IgD-negative memory B cell (primary cell): Measurements from ENCODE around the gene GFOD1. TPM values are rescaled to one million over a fixed set of nuclear protein-coding genes. Genes with fewer than 3 reads are reported as not detected.

Experiments used
- H3K27ac Mint-ChIP-seq, 3 donors: one replicate each; pipeline ENCODE4 v1.8.0; 2020 to 2022; ENCODE audit warnings: mild to moderate bottlenecking in 3 of 3, mixed read lengths in 3 of 3, moderate library complexity in 1 of 3
- H3K27me3 Mint-ChIP-seq: one replicate; pipeline ENCODE4 v1.8.0; 2021; ENCODE audit warnings: mixed read lengths
- H3K36me3 Mint-ChIP-seq: one replicate; pipeline ENCODE4 v1.8.0; 2020; ENCODE audit warnings: mild to moderate bottlenecking, mixed read lengths
- H3K4me1 Mint-ChIP-seq, 3 donors: one replicate each; pipeline ENCODE4 v1.8.0; 2020 to 2022; ENCODE audit warnings: mixed read lengths in 3 of 3, mild to moderate bottlenecking in 1 of 3
- H3K4me3 Mint-ChIP-seq, 4 donors: one replicate each; pipeline ENCODE4 v1.8.0; 2020 to 2022; ENCODE audit warnings: mild to moderate bottlenecking in 4 of 4, mixed read lengths in 4 of 4, moderate library complexity in 3 of 4
- H3K9me3 Mint-ChIP-seq, 3 donors: one replicate each; pipeline ENCODE4 v1.8.0; 2020 to 2021; ENCODE audit warnings: mixed read lengths in 3 of 3, mild to moderate bottlenecking in 1 of 3
- polyA plus RNA-seq: library from polyadenylated mRNA; unstranded; fragments of 300-500 nt; fragmentation: Illumina TruSeq; gene quantifications from one replicate; pipeline ENCODE4 v1.2.3, GENCODE V29; 2021

The GFOD1 gene
- polyA plus RNA-seq, 1 donor from 2014 or later = 10.9 TPM

DNA sequence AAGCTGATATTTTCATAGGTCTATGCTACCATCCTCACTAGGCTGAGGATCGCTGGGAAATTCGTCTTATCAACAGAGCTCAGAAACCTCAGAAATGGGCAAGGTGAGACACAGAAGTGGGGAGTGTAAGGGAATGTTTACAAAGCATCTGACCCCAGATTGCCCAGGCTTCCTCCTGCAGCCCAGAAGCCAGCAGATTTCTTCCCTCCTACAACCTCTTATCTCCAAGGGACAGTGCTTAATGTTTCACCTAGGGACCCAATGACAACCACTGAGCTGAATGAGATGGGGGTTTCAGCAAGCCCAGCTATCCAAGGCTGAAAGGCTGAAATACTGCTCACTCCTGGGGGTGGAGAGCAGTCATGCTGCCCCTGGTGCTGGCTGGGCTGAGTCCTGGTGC is 106.6 kb downstream of the GFOD1 start:
- no peak overlapping the region for H3K4me3 Mint-ChIP-seq
- H3K36me3 Mint-ChIP-seq = peaks cover 6% of the 10 kb centered on the region
- H3K9me3 Mint-ChIP-seq = no peaks in the 10 kb centered on the region
- no peaks in the 10 kb centered on the region for H3K27me3 Mint-ChIP-seq
- H3K27ac Mint-ChIP-seq = no peak overlapping the region
- peaks cover 37 to 64% (median 62%) of the 10 kb centered on the region in 3 donors for H3K4me1 Mint-ChIP-seq

DNA sequence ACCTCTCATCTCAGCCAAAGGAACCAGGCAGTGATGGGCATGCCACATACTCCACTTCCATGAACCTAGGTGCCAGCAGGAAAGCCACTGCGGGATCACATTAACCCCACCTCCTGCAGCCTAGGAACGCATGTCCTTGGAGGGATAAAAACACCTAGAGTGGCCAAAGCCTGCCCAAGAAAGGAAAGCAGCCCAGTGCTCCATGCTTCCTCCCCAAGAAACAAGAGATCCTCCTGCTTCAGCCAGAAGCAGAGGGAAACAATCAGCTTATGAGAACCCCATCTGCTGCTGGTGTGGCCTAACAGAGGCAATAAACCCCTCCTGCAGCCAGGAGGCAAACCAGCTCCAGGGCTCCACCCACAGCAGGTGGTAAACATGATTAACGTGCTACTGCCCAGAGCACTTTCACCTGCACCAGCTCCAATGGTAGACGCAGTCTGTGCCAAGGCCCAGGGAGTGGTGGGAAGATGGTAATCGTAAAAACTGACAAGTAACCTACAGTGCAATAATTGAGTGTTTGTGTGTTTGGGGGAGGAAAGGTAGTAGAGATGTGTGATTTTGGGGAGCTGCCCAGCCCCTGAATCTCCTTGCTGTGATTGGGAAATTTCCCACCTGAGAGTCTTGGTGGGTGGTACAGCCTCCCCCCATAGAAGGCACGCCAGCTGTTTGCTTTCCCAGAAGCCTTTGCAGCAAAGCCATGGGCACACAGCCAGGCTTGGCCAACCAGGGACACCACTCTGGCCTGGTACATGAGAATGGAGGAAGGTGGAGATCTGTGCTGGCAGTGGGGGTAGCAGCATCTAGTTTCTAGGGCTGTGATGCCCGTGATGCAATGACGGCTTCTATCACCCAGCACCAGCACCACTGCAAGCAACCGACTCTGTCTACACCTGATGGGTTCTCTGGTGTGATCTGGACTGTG is 108.5 kb downstream of the GFOD1 start:
- peak overlapping the region in 1 of 4 donors; percentile 10 for H3K4me3 Mint-ChIP-seq

DNA sequence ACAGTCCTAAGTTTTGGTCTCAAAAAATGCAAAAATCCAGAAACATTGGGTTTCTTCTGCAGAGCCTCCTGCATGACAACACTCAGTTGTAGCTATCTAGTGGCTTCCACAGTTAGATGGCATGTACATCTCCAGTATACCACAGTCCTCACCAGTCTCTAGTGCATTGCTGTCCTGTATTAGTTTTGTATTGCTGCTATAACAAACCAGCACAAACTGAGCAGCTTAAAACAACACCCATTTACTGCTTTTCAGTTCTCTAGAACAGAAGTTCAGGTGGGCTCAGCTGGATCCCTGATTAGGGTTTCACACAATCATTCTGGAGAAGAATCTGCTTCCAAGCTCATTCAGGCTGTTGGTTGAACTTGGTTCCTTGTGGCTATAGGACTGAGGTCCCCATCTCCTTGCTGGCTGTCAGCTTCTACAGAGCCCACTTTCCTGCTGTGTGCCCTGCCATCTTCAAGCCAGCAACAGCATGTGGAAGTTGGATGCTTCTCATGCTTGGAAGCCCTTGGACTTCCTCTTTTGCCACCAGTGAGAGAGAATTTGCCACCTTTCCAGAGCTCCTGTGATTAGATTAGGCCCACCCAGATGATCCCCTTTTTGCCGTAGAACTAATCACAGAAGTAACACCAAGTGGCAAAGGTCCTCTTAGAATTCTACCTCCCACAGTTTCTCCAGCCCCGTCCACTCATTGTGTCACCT is 110.2 kb downstream of the GFOD1 start:
- H3K4me1 Mint-ChIP-seq = peaks cover 44 to 50% (median 46%) of the 10 kb centered on the region in 3 donors
- peaks cover 3% of the 10 kb centered on the region for H3K36me3 Mint-ChIP-seq
- H3K27ac Mint-ChIP-seq = peak overlapping the region in 1 of 3 donors; percentile 12
- no peak overlapping the region for H3K4me3 Mint-ChIP-seq
- no peaks in the 10 kb centered on the region for H3K9me3 Mint-ChIP-seq
- no peaks in the 10 kb centered on the region for H3K27me3 Mint-ChIP-seq

More for the DNA sequence above, 108.5 kb downstream of the GFOD1 start:
- Mint-ChIP-seq H3K9me3 (no peaks in the 10 kb centered on the region), H3K27me3 (no peaks in the 10 kb centered on the region), H3K4me1 (peaks cover 43 to 60% (median 58%) of the 10 kb centered on the region in 3 donors), H3K36me3 (peaks cover 3% of the 10 kb centered on the region), H3K27ac (peak overlapping the region; percentile 14 to 69 (median 19))

DNA sequence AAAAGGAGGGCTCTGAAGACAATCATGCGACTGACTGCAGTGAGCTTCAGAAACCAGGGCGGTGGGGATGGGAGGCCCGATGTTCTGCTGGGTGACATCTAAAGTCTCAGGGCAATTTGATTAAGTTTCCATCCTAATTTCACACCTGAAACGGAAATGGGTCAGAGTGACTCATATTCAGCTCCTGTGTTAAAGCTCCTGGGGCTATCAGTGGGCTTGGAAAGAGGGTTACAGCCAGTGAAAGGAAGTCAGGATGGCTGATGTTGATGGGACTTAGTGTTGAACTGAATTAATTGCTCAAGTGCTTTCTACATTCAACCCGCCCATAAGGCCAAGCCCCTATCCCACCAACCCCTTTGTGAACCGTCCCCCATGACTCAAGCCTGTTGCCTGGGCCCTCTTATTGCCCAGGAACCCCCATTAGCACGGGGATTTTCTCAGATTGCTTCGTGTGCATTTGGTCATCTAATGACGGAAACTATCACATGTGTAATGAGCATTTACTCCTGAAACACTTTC is 112.0 kb downstream of the GFOD1 start:
- no peaks in the 10 kb centered on the region for H3K9me3 Mint-ChIP-seq
- peaks cover 38 to 46% (median 43%) of the 10 kb centered on the region in 3 donors for H3K4me1 Mint-ChIP-seq
- peaks cover 3% of the 10 kb centered on the region for H3K36me3 Mint-ChIP-seq
- peak overlapping the region in 2 of 4 donors; percentile 42 to 55 for H3K4me3 Mint-ChIP-seq
- H3K27ac Mint-ChIP-seq = peak overlapping the region in 2 of 3 donors; percentile 9 to 79
- no peaks in the 10 kb centered on the region for H3K27me3 Mint-ChIP-seq

DNA sequence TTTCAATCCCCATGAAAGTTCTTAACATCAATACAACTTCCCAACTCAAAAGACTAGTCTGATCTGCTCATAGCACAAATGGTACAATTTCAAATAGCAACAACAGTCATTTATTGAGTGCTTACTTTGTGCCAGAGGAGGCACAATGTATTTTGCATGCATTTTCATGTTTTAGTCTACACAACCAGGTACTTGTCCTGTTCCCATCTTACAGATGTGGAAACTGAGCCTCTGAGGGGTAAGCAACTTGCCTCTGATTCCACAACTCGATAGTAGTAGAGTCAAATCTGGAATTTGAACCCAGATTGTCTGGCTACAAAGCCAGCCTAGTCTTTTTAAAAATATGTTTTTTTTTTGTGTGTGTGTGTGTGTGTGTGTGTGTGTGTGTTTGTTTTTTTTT is 113.5 kb downstream of the GFOD1 start:
- Mint-ChIP-seq H3K27me3 (no peaks in the 10 kb centered on the region), H3K27ac (no peak overlapping the region), H3K4me3 (no peak overlapping the region), H3K4me1 (peaks cover 33 to 50% (median 35%) of the 10 kb centered on the region in 3 donors), H3K9me3 (no peaks in the 10 kb centered on the region), H3K36me3 (peaks cover 3% of the 10 kb centered on the region)

DNA sequence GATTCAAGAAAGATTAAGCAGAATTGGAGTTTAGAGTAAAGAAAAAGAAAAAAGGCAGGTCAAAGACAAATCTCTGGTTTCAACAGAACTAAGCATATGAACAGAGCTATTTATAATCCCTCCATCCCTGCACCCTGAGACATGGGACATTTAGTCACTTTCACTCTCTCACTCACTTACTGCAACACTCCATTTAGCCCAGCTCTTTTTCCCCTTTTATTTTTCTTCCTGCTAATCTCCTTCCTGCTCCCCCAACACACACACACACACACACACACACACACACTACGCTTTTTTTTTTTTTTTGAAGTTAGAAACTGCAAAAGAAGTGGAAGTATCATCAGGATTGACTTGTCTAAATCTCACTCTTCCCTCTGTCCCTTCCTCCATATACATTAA is 113.9 kb downstream of the GFOD1 start:
- H3K27me3 Mint-ChIP-seq = no peaks in the 10 kb centered on the region
- H3K4me1 Mint-ChIP-seq = peaks cover 31 to 54% (median 35%) of the 10 kb centered on the region in 3 donors
- no peak overlapping the region for H3K27ac Mint-ChIP-seq
- no peak overlapping the region for H3K4me3 Mint-ChIP-seq
- peaks cover 3% of the 10 kb centered on the region for H3K36me3 Mint-ChIP-seq
- no peaks in the 10 kb centered on the region for H3K9me3 Mint-ChIP-seq

DNA sequence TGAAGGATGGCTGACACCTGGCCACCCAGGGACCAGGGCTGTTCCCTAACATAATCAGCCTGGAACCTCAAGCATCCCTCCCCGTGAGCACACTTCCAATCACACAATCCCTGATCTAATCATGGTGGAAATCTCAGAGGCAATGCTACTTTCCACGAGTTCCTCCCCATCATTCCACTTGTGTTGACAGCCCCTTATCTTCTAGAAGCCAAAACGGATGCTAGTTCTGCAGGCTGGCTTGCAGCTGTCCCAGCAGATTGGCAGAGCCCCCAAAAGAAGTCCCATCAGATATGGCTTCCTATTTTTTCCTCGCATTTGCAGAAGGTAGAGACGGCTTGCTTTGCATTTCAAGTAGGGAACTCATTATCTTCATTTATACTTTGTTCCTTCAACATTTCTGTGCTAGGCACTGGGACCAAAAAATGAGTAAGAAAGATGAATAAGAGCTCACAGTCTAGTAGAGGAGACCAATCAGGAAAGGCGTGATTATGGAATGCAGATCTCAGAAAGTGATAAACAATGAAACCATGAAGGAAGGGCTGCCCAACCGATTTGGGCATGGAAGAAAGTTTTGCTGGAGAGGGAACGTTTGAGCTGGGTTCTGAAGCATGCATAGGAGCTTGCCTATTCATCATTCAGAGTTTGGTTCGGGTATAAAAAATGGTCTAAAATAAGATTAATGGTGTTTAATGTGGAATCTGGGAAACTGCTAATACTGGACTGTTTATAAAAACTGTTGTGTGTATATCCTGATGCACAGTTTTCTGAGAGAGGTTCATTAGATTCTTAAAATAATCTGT is 114.5 kb downstream of the GFOD1 start:
- no peaks in the 10 kb centered on the region for H3K27me3 Mint-ChIP-seq
- no peak overlapping the region for H3K4me3 Mint-ChIP-seq
- H3K27ac Mint-ChIP-seq = no peak overlapping the region
- H3K9me3 Mint-ChIP-seq = no peaks in the 10 kb centered on the region
- H3K4me1 Mint-ChIP-seq = peaks cover 27 to 56% (median 35%) of the 10 kb centered on the region in 3 donors
- H3K36me3 Mint-ChIP-seq = peaks cover 4% of the 10 kb centered on the region

DNA sequence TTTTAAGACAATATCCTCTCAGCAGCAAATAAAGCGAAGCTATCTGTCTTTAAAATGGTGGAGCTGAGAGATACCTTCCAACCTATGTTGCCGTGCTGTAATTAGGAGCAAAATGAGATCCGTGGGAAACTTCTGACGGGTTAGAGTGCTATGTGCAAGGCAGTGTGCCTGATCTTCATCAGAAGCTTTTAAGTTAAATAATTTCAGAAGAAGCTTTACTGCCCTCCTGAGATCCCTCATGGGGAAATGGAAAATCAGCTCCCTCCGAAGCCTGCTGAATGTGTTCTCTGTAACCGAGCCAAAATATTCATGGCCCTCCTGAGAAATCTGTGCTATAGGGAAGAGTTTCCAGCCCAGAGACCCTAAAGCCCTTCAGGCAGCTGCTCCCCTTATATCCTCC is 115.3 kb downstream of the GFOD1 start:
- no peaks in the 10 kb centered on the region for H3K9me3 Mint-ChIP-seq
- no peak overlapping the region for H3K27ac Mint-ChIP-seq
- H3K27me3 Mint-ChIP-seq = no peaks in the 10 kb centered on the region
- H3K4me3 Mint-ChIP-seq = no peak overlapping the region
- H3K36me3 Mint-ChIP-seq = peaks cover 2% of the 10 kb centered on the region
- H3K4me1 Mint-ChIP-seq = peaks cover 23 to 56% (median 31%) of the 10 kb centered on the region in 3 donors

DNA sequence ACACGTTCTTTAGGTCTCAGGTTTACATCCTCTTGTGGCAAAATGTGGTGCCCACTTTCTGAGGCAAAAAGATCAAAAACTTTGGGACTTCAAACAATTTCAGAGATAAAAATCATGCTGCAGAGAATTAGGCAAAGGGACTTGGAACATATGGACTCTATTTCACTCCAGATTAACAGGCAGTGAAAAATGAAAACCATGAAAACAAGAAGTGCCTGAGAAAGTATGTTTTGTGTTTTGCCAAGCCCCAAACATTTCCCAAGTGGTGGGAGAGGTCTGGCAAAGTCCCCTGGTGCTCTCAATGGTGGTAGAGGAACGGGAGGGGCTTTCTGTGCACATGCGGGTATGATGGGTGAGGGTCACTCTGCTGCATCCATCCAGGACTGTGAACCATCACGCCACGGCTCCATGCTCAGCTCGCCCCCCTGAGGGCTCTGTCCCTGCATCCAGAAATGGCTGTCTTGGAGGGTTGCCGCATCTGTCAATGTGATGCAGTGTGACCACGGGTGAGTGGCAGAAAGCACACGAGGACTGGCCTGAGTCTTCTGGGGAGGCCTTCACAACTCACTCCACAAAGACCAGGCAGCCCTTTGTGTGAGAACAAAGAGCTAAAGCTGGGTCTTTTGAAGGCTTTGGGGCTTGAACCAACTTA is 115.9 kb downstream of the GFOD1 start:
- peaks cover 2% of the 10 kb centered on the region for H3K36me3 Mint-ChIP-seq
- no peak overlapping the region for H3K4me3 Mint-ChIP-seq
- no peaks in the 10 kb centered on the region for H3K27me3 Mint-ChIP-seq
- peaks cover 20 to 51% (median 30%) of the 10 kb centered on the region in 3 donors for H3K4me1 Mint-ChIP-seq
- H3K9me3 Mint-ChIP-seq = no peaks in the 10 kb centered on the region
- H3K27ac Mint-ChIP-seq = no peak overlapping the region

DNA sequence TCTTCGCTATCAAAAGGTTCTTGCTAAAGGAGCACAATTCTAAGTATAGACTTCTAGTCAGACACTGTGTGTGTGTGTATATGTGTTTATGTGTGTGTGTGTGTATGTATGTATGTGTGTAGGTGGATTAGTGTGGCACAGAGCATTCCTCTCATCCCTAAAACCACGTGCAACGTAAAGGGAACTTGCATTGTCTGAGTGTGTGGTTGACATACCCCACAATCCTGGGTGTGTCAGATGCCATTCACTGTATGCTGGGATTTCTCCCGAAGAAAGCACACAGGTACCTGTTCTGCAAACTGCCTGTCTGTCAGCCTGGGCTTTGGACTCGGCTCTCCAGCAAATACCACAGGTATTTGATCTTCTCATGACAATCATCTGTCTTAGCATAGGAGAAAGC is 116.8 kb downstream of the GFOD1 start:
- Mint-ChIP-seq H3K4me1 (peaks cover 13 to 41% (median 26%) of the 10 kb centered on the region in 3 donors), H3K4me3 (no peak overlapping the region), H3K36me3 (peaks cover 2% of the 10 kb centered on the region), H3K27me3 (no peaks in the 10 kb centered on the region), H3K27ac (no peak overlapping the region), H3K9me3 (no peaks in the 10 kb centered on the region)

DNA sequence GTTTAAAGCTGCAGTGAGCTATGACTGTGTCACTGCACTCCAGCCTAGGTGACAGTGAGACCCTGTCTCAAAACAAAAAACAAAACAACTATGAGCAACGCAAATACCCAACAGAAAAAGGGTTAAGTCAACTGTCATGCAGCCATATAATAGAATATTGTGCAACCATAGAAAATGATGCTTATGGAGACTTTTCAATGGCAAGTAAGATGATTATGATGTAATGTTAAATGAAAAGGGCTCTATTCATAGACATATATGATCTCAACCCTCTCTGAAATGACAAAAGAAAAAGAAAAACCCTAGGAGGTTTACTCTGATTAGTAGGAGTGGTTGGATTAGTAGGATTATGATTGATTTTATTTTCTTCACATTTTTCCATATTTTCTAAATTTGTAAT is 117.8 kb downstream of the GFOD1 start:
- Mint-ChIP-seq H3K36me3 (peaks cover 5% of the 10 kb centered on the region), H3K4me3 (peak overlapping the region in 1 of 4 donors; percentile 70), H3K27me3 (no peaks in the 10 kb centered on the region), H3K27ac (no peak overlapping the region), H3K9me3 (no peaks in the 10 kb centered on the region), H3K4me1 (peaks cover 7 to 35% (median 22%) of the 10 kb centered on the region in 3 donors)

DNA sequence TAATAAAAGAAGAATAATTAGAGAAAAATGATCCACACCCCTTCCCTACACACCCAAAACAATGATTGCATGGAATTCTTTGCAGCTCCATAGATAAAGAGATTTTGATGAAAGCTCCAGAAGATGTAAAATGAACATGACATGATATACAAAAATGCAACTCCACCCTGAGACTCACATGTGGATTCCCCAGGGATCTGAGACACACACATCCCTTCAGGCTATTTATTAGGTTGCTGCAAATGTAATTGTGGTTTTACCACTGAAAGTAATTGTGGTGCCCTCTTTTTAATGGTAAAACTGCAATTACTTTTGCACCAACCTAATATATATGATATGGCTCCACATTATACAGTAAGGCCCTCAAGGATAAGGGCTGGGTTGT is 118.7 kb downstream of the GFOD1 start:
- H3K4me3 Mint-ChIP-seq = peak overlapping the region in 2 of 4 donors; percentile 70 to 80
- H3K27me3 Mint-ChIP-seq = no peaks in the 10 kb centered on the region
- peak overlapping the region in 2 of 3 donors; percentile 9 to 39 for H3K27ac Mint-ChIP-seq
- H3K9me3 Mint-ChIP-seq = no peaks in the 10 kb centered on the region
- peaks cover 14 to 37% (median 30%) of the 10 kb centered on the region in 3 donors for H3K4me1 Mint-ChIP-seq
- H3K36me3 Mint-ChIP-seq = peaks cover 5% of the 10 kb centered on the region

DNA sequence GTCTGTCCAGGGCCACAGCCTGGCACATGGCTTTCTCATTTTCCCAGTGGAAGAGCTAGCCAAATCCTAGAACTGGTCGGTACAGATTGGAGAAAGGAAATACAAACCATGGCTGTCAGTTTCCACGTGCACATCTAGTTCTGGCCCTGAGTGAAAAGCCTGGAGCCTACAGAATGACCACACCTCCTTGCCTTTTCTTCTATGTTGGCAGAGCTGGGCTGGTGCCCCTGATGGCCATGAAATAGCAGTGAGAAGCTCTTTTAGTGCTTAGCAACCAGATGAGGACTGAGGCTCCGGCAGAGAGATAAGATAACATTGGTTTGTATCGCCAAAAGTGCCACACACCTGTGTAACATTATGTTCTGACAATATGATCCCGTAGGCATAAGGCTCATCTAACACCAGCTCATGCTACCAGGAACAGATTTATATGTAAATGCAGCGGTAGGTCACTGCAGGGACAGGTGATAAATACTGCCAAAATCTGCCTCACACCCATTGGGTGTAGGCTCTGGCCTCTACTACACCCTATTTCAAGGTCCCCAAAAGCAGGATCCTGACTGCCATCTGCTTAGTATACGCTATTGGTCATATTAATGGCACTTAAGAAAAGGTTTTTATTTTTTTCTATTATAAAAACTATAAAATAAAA is 119.2 kb downstream of the GFOD1 start:
- peak overlapping the region in 1 of 3 donors; percentile 9 for H3K27ac Mint-ChIP-seq

More for the DNA sequence above, 119.2 kb downstream of the GFOD1 start:
- Mint-ChIP-seq H3K4me1 (peaks cover 16 to 35% (median 29%) of the 10 kb centered on the region in 3 donors), H3K36me3 (peaks cover 5% of the 10 kb centered on the region), H3K27me3 (no peaks in the 10 kb centered on the region), H3K4me3 (no peak overlapping the region), H3K9me3 (no peaks in the 10 kb centered on the region)
